ENCODE data around the gene TMTC2.

The TMTC2 gene

DNA sequence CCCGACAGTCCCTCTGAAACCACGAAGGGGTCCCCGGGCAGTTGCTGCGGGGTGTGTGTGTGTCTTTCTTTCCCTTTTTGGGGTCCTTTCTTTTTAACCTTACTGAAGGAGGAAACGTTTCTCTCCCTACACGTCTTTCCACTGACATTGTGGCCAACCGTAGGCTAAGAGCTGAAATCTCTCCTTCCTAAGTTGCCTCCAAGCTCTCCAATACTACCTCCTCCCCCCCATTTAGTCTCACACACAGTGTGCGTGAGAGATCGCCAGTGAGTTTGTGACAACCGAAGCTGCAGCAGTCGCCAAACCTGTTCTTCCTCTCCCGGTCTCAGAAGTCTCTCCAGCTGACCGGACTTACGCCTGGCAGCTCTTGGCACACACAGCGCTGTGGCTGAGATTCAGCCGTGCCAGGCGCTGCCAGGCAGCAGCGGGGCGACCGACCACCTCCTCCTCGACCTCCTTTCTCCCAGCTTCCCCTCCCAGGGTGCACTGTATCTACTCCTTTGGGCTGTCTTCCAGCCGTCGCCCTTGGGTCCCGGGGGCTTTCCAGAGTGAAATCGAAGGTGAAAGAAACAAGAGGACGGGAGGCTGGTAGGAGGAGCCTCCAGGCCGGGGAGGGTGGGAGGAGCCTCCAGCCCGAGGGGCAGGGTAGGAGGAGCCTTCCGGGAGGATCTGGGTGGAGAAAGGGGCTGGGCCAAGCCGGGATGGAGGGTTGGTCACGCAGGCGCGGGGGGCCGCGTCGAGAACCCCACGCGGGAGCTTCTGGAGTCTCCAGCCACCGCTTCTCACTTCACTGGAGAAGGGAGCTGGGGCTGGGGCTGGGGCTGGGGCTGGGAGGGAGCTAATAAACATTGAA is at the start of gene TMTC2:
Gene TMTC2, plus strand, starts transcription at position 739 of the 853 bp plus-strand sequence.
- DNase-seq (ENCODE audit: low spot score) (peak; percentile 89), FAIRE-seq (no peak)

DNA sequence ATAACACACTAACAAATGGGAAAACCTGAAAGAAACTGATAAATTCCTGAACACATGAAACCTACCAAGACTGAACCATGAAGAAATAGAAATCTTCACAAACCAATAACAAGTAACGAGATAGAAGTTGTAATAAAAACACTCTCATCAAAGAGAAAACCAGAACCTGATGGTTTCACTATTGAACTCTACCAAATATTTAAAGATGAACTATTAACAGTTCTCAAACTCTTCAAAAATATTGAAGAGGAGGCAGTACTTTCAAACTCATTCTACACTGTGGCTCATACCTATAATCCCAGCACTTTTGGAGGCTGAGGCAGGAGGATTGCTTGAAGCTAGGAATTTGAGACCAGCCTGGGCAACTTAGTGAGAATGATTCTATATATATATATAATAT is 48.4 kb upstream of the TMTC2 start:
- DNase-seq (ENCODE audit: low spot score) (no peak), FAIRE-seq (no peak)

GRCh38 chr12:82644896-82645295 is 41.8 kb upstream of the TMTC2 start:
- DNase-seq (ENCODE audit: low spot score) (no peak), FAIRE-seq (no peak)

GRCh38 chr12:82645414-82645813 is 41.3 kb upstream of the TMTC2 start:
- DNase-seq (ENCODE audit: low spot score) (no peak), FAIRE-seq (no peak)

GRCh38 chr12:82647853-82648252 is 38.9 kb upstream of the TMTC2 start:
- DNase-seq (ENCODE audit: low spot score) (no peak), FAIRE-seq (no peak)

DNA sequence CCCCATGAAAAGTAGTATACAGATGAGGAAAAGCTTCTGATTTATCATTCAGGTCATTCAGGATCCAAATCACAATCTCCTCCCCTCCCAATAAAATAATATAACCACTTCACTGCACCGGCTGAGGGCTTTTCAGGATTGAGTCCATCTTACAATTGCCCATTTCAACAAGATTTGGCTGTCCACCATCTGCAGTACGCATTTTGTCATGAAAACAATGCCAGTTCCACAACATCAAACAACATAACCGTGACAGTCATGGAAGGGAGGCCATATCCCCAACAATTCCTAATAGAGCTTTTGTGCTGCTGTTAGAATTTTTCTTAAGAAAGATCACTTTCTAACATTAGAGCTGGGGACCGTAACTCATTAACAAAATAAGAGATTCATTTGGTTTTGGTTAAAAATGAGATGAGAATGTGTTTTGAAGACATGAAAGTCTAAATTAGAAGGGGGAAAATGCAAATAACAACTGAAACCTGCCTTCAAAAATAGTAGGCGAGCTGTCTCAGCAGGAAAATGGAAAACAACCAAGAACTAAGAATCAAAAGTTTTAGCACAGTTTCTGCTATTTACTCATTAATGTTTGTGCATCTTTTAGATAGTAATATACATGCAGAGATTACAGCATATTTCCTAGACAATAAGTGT is 38.3 kb upstream of the TMTC2 start:
- FAIRE-seq (no peak), DNase-seq (ENCODE audit: low spot score) (no peak)

GRCh38 chr12:82650627-82651337 is 35.9 kb upstream of the TMTC2 start:
- no peak for FAIRE-seq
- DNase-seq (ENCODE audit: low spot score): peak; percentile 61

- DNase-seq (ENCODE audit: low spot score) (peak; percentile 8), FAIRE-seq (no peak)
Observed at GRCh38 chr12:82651489-82651888, 35.2 kb upstream of the TMTC2 start.

GRCh38 chr12:82652071-82652470 is 34.6 kb upstream of the TMTC2 start:
- DNase-seq (ENCODE audit: low spot score): no peak

GRCh38 chr12:82655751-82656150 is 31.0 kb upstream of the TMTC2 start:
- DNase-seq (ENCODE audit: low spot score) (no peak), FAIRE-seq (no peak)

More at GRCh38 chr12:82652071-82652470, 34.6 kb upstream of the TMTC2 start:
- no peak for FAIRE-seq

- FAIRE-seq: no peak
- DNase-seq (ENCODE audit: low spot score): no peak
Observed at GRCh38 chr12:82659343-82660207, 27.1 kb upstream of the TMTC2 start.

DNA sequence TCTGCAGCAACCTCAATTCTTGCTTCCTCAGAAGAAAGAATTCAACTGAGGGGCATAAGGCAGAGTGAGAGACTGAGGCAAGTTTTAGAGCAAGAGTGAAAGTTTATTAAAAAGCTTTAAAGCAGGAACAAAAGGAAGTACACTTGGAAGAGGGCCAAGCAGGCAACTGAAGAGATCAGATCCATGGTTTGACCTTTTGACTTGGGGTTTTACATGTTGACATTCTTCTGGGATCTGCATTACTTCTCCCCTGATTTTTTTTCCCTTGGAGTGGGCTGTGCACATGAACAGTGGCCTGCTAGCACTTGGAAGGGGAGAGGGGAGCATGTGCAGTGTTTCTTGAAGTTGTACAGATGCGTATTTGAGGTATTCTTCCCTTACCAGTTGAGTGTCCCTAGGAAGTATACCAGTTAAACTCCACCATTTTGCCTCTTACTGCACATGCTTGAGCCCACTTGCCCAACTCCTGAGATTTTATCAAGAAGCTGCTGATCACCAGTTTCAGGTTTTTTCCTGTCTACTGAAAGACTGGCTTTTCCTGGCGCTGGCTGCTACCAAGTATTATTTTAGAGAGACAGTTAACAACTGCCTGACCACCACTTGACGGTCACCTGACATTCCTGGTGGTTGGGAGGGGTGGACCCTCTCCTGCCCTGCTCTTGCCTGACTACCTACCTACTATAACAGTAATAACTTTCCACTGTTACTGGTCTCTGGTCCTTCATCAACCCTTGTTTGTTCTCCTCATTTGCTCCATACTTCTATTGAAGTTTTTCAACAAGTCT is 26.0 kb upstream of the TMTC2 start:
- no peak for FAIRE-seq

GRCh38 chr12:82663893-82664292 is 22.8 kb upstream of the TMTC2 start:
- FAIRE-seq (no peak), DNase-seq (ENCODE audit: low spot score) (no peak)

More for the DNA sequence above, 26.0 kb upstream of the TMTC2 start:
- DNase-seq (ENCODE audit: low spot score): no peak

DNA sequence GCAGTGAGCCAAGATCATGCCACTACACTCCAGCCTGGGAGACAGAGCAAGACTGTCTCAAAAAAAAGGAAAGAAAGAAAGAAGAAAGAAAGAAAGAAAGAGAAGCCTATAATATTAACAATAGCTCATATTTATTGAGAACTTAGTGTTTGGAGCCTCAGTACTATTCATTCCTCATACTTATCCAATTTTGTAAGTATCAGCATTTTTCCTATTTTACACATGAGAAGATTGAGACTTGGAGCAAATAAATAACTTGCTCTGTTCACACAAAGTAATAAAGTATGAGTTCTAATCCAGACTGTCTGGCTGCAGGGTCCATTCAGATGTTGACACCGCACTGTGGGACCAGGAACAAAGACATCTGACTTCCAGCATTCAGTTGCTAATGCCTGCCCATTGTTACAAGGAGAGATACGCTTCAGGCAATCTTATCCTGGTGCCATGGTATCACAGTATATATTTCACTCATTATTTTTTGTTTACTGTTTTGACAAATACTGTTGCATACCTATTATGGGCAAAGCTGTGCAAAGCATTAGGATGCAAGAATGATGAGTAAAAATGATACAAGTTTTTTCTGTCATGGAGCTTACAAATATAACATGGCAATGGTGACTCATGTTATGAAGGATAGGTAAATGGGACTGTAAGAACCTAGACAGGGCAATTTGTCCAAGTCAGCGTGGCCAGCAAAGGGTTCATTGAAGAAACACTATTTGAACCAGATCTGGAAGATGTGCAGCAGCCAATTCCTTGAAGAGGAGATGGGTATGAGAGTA is 21.4 kb upstream of the TMTC2 start:
- FAIRE-seq (no peak), DNase-seq (ENCODE audit: low spot score) (no peak)

- FAIRE-seq (no peak), DNase-seq (ENCODE audit: low spot score) (no peak)
Observed at GRCh38 chr12:82666830-82667229, 19.9 kb upstream of the TMTC2 start.

DNA sequence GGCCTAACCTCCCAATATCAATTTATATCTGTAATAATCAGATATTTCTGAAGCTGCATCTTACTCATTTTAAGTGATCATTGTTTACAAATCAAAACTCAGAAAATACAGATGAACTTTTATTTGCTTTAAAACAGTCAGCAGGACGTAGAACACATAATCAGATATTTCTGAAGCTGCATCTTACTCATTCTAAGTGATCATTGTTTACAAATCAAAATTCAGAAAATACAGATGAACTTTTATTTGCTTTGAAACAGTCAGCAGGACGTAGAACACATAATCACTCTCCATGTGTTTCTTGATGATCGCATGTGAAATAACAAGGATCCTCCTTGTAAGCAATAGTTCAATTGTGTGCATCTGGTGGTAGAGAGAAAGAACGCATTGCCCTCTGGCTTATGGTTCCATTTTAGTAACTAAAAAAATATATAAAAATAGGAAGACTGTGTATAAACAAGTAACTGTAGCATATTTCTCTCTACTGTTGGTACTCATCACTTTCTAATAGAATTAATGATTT is 15.0 kb upstream of the TMTC2 start:
- FAIRE-seq (no peak), DNase-seq (ENCODE audit: low spot score) (no peak)

- FAIRE-seq (no peak), DNase-seq (ENCODE audit: low spot score) (no peak)
Observed at GRCh38 chr12:82672811-82673495, 13.8 kb upstream of the TMTC2 start.

- DNase-seq (ENCODE audit: low spot score) (no peak), FAIRE-seq (no peak)
Observed at GRCh38 chr12:82673698-82674097, 13.0 kb upstream of the TMTC2 start.

DNA sequence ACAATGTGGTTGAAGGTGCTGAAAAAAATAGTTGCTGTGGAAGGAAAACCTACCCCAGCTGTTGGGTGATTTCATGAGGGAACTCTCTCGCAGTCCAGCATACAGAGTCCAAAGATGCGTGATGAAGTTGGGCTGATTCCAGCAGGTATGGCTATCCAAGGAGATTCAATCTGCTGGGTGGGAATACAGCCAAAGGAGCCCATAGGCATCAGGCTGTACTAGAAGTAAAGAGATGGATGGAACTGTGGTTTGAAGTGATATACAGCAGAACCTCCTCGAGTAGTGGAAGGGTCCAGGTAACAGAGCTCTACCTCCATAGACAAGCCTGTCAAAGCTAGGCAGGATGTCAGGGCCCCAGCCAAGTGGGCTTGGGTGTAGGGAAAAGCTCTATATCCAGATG is 11.5 kb upstream of the TMTC2 start:
- DNase-seq (ENCODE audit: low spot score): no peak

More for the DNA sequence above, 11.5 kb upstream of the TMTC2 start:
- no peak for FAIRE-seq
